WTC11 (cell line): ENCODE data around the gene EVA1C. TPM values are rescaled to one million over a fixed set of nuclear protein-coding genes. Genes with fewer than 3 reads are reported as not detected.

Experiments
- ATAC-seq: fragments of 200-7000 bp; cut with Tn5 transposase; 2 replicates; pipeline ENCODE4 v1.10.0; 2021; ENCODE audit warnings: mild to moderate bottlenecking, moderate library complexity
- CTCF ChIA-PET: fragments of 300-600 bp; sonication (Branson Sonifier 250); formaldehyde crosslinking; loops from one replicate; lab custom pipeline; 2021; ENCODE audit warnings: antibody characterized with exemption; lab: Charles Lee
- POLR2A ChIA-PET: fragments of 350-600 bp; sonication (Branson Sonifier 250); formaldehyde crosslinking; loops from one replicate; lab custom pipeline; 2021; ENCODE audit warnings: antibody characterized with exemption; lab: Charles Lee
- DNase-seq: peaks from one replicate; pipeline ENCODE4 v3.0.0; 2021; ENCODE audit warnings: low spot score
- H3K27ac Mint-ChIP-seq: 2 replicates; pipeline ENCODE4 v1.8.0; 2021; ENCODE audit warnings: mixed read lengths
- H3K27me3 Mint-ChIP-seq: 2 replicates; pipeline ENCODE4 v1.8.0; 2021; ENCODE audit warnings: low read depth, mild to moderate bottlenecking, moderate library complexity, mixed read lengths
- H3K36me3 Mint-ChIP-seq: 2 replicates; pipeline ENCODE4 v1.8.0; 2021; ENCODE audit warnings: mixed read lengths
- H3K4me1 Mint-ChIP-seq: 2 replicates; pipeline ENCODE4 v1.8.0; 2022; ENCODE audit warnings: mixed read lengths
- H3K4me3 Mint-ChIP-seq: 2 replicates; pipeline ENCODE4 v1.8.0; 2021; ENCODE audit warnings: mild to moderate bottlenecking, moderate library complexity, mixed read lengths
- H3K9me3 Mint-ChIP-seq: 2 replicates; pipeline ENCODE4 v1.8.0; 2021; ENCODE audit warnings: mixed read lengths
- AFF4 ChIP-seq: sonication (generic); formaldehyde crosslinking; IDR thresholded peaks from 2 replicates; pipeline ENCODE4 v1.8.1; 2023; ENCODE audit warnings: mild to moderate bottlenecking, missing genetic modification reagents, borderline replicate concordance
- ARID4B ChIP-seq: sonication (generic); formaldehyde crosslinking; IDR thresholded peaks from 2 replicates; pipeline ENCODE4 v1.8.0; 2023; ENCODE audit warnings: missing genetic modification reagents, mild to moderate bottlenecking, borderline replicate concordance
- ATF2 ChIP-seq: sonication (generic); formaldehyde crosslinking; IDR thresholded peaks from 2 replicates; pipeline ENCODE4 v1.8.1; 2022; ENCODE audit warnings: low read depth, missing genetic modification reagents, borderline replicate concordance
- ATF6 ChIP-seq: sonication (generic); formaldehyde crosslinking; IDR thresholded peaks from 2 replicates; pipeline ENCODE4 v1.8.1; 2023; ENCODE audit warnings: mild to moderate bottlenecking, missing genetic modification reagents
- CREM ChIP-seq: sonication (generic); formaldehyde crosslinking; IDR thresholded peaks from 2 replicates; pipeline ENCODE4 v1.8.1; 2022; ENCODE audit warnings: mild to moderate bottlenecking, missing genetic modification reagents, moderate library complexity
- ESRRA ChIP-seq: sonication (generic); formaldehyde crosslinking; IDR thresholded peaks from 2 replicates; pipeline ENCODE4 v1.8.1; 2022; ENCODE audit warnings: mild to moderate bottlenecking, missing genetic modification reagents, borderline replicate concordance
- JAZF1 ChIP-seq: fragments of 250-450 bp; sonication (Bioruptor Pico); IDR thresholded peaks from 2 replicates; pipeline ENCODE4 v1.9.0; 2021; ENCODE audit warnings: moderate library complexity, mild to moderate bottlenecking, inconsistent platforms
- MYBL2 ChIP-seq: sonication (generic); formaldehyde crosslinking; IDR thresholded peaks from 2 replicates; pipeline ENCODE4 v1.8.1; 2023; ENCODE audit warnings: mild to moderate bottlenecking, moderate library complexity, missing genetic modification reagents
- NFYB ChIP-seq: sonication (generic); formaldehyde crosslinking; conservative IDR thresholded peaks from 2 replicates; pipeline ENCODE4 v1.8.0; 2022; ENCODE audit warnings: low read depth, missing genetic modification reagents
- NR3C1 ChIP-seq: sonication (generic); formaldehyde crosslinking; conservative IDR thresholded peaks from 2 replicates; pipeline ENCODE4 v1.8.1; 2023; ENCODE audit warnings: low read depth, mild to moderate bottlenecking, missing genetic modification reagents
- PREB ChIP-seq: sonication (generic); formaldehyde crosslinking; IDR thresholded peaks from 2 replicates; pipeline ENCODE4 v1.8.1; 2022; ENCODE audit warnings: mild to moderate bottlenecking, missing genetic modification reagents, moderate library complexity, borderline replicate concordance
- RORB ChIP-seq: fragments of 250-450 bp; sonication (Bioruptor Pico); IDR thresholded peaks from 2 replicates; pipeline ENCODE4 v1.9.0; 2021; ENCODE audit warnings: mild to moderate bottlenecking
- TCF7 ChIP-seq: sonication (generic); formaldehyde crosslinking; IDR thresholded peaks from 2 replicates; pipeline ENCODE4 v1.8.0; 2022; ENCODE audit warnings: mild to moderate bottlenecking, low read depth, missing genetic modification reagents, moderate library complexity
- ZNF138 ChIP-seq: sonication (generic); formaldehyde crosslinking; conservative IDR thresholded peaks from 2 replicates; pipeline ENCODE4 v1.8.1; 2022; ENCODE audit warnings: mild to moderate bottlenecking, moderate library complexity, missing genetic modification reagents
- total RNA-seq: library from RNA; stranded (reverse); gene quantifications from 3 replicates; pipeline ENCODE4 v1.2.3, GENCODE V29; 2021
- TF ChIP-seq, protein P1 (sequence below): fragments of 250-450 bp; sonication (Bioruptor Pico); IDR thresholded peaks from 2 replicates; pipeline ENCODE4 v1.9.0; 2021; ENCODE audit warnings: mild to moderate bottlenecking
- TF ChIP-seq, protein P2 (sequence below): fragments of 250-450 bp; sonication (Bioruptor Pico); IDR thresholded peaks from 2 replicates; pipeline ENCODE4 v1.8.0; 2021; ENCODE audit warnings: mild to moderate bottlenecking
- TF ChIP-seq, protein P3 (sequence below): sonication (generic); formaldehyde crosslinking; IDR thresholded peaks from 2 replicates; pipeline ENCODE4 v1.8.1; 2022; ENCODE audit warnings: low read depth, mild to moderate bottlenecking, moderate library complexity, missing genetic modification reagents, borderline replicate concordance

Gene EVA1C
- total RNA-seq, 1 experiment from 2014 or later = 3.1 TPM

DNA sequence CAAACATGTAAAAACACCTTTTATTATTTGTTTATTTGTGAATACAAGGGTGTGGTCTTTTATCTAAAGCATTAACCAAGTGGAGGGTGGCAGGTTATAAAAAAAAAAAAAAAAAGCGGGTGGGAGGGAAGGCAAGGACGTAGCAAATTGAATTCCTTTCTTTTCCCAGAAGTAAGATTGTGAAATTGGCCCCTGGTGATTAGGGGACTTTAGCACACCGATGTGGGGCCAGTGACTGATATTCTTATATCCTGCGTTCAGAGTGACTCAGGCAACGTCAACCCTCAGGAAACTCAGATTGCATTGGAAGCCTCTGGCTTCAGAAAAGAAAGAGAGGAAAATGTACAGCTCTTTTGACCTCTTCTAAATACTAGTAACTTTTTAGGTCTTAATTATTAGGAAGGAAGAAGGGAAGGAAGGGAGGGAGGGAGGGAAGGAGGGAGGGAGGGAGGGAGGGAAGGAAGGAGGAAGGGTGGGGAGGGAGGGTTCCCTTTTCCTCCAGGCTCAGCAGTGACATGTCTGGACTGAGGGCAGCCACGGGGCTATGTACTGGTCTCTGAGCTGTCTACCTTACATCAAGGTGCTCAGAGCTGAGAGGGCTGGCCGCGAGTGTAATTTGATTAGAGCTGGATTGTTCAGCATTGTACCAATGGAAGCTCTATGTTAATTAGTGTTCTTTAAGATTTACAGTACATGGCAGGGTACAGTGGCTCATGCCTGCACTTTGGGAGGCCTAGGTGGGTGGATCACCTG is 30.2 kb downstream of the EVA1C start:
- ATAC-seq = no peak
- Mint-ChIP-seq H3K4me3 (no peak overlapping the region), H3K4me1 (no peaks in the 10 kb centered on the region; the same call in 1 of the 2 replicates), H3K27me3 (no peaks in the 10 kb centered on the region; the same call in none of the 2 replicates), H3K36me3 (peaks cover 6% of the 10 kb centered on the region), H3K9me3 (peaks cover 11% of the 10 kb centered on the region), H3K27ac (no peak overlapping the region)
- DNase-seq = no peak
- ChIA-PET CTCF (no interaction called here), POLR2A (no interaction called here)
- TF ChIP-seq, protein P1, sequence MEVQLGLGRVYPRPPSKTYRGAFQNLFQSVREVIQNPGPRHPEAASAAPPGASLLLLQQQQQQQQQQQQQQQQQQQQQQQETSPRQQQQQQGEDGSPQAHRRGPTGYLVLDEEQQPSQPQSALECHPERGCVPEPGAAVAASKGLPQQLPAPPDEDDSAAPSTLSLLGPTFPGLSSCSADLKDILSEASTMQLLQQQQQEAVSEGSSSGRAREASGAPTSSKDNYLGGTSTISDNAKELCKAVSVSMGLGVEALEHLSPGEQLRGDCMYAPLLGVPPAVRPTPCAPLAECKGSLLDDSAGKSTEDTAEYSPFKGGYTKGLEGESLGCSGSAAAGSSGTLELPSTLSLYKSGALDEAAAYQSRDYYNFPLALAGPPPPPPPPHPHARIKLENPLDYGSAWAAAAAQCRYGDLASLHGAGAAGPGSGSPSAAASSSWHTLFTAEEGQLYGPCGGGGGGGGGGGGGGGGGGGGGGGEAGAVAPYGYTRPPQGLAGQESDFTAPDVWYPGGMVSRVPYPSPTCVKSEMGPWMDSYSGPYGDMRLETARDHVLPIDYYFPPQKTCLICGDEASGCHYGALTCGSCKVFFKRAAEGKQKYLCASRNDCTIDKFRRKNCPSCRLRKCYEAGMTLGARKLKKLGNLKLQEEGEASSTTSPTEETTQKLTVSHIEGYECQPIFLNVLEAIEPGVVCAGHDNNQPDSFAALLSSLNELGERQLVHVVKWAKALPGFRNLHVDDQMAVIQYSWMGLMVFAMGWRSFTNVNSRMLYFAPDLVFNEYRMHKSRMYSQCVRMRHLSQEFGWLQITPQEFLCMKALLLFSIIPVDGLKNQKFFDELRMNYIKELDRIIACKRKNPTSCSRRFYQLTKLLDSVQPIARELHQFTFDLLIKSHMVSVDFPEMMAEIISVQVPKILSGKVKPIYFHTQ (CRISPR knock-in tag) = no peak
- TF ChIP-seq ATF6 = no peak
- no peak for TF ChIP-seq MYBL2 (CRISPR knock-in tag)
- no peak for TF ChIP-seq ZNF138 (CRISPR knock-in tag)
- no peak for TF ChIP-seq ATF2 (CRISPR knock-in tag)
- TF ChIP-seq, protein P2, sequence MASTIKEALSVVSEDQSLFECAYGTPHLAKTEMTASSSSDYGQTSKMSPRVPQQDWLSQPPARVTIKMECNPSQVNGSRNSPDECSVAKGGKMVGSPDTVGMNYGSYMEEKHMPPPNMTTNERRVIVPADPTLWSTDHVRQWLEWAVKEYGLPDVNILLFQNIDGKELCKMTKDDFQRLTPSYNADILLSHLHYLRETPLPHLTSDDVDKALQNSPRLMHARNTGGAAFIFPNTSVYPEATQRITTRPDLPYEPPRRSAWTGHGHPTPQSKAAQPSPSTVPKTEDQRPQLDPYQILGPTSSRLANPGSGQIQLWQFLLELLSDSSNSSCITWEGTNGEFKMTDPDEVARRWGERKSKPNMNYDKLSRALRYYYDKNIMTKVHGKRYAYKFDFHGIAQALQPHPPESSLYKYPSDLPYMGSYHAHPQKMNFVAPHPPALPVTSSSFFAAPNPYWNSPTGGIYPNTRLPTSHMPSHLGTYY (CRISPR knock-in tag) = no peak
- TF ChIP-seq ESRRA (CRISPR knock-in tag) = no peak
- TF ChIP-seq JAZF1 (CRISPR knock-in tag) = no peak
- TF ChIP-seq CREM (CRISPR knock-in tag) = no peak
- no peak for TF ChIP-seq ARID4B (CRISPR knock-in tag)
- TF ChIP-seq TCF7 = no peak
- no peak for TF ChIP-seq AFF4
- TF ChIP-seq, protein P3, sequence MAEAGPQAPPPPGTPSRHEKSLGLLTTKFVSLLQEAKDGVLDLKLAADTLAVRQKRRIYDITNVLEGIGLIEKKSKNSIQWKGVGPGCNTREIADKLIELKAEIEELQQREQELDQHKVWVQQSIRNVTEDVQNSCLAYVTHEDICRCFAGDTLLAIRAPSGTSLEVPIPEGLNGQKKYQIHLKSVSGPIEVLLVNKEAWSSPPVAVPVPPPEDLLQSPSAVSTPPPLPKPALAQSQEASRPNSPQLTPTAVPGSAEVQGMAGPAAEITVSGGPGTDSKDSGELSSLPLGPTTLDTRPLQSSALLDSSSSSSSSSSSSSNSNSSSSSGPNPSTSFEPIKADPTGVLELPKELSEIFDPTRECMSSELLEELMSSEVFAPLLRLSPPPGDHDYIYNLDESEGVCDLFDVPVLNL (CRISPR knock-in tag) = no peak
- no peak for TF ChIP-seq PREB (CRISPR knock-in tag)
- TF ChIP-seq RORB (CRISPR knock-in tag) = no peak
- TF ChIP-seq NFYB (CRISPR knock-in tag) = no peak
- no peak for TF ChIP-seq NR3C1 (CRISPR knock-in tag)
